Articular chondrocyte of knee joint (primary cell): ENCODE results near the gene LRRC27. TPM values are rescaled to one million over a fixed set of nuclear protein-coding genes. Genes with fewer than 3 reads are reported as not detected.

ENCODE experiments used
- total RNA-seq: library from RNA; depleted of rRNA; stranded (reverse); fragments of >200 nt; gene quantifications from 2 replicates; pipeline ENCODE4 v1.2.3, GENCODE V29; 2012

The LRRC27 gene
- 12.1 and 12.7 TPM in 2 replicates for total RNA-seq

GRCh38 chr10:132331601-132332432 lies at the start of gene LRRC27:
LRRC27 (plus strand) TSS chr10:132332193; CDS start chr10:132333525, 1,332 bp downstream.

GRCh38 chr10:132307823-132308586 lies 24.0 kb upstream of the LRRC27 start, which contains the start of gene STK32C:
STK32C (minus strand) TSS chr10:132307950; CDS start chr10:132307833, 117 bp downstream.

GRCh38 chr10:132397036-132397541 lies 65.1 kb downstream of the LRRC27 start, which contains the start of gene PWWP2B:
PWWP2B (plus strand) TSS chr10:132397200; CDS start chr10:132397227, 27 bp downstream.

Other genes starting within 250 kb of the LRRC27 start
- 2.4 and 6.9 TPM in 2 replicates for gene DPYSL4, start 145.2 kb upstream of the LRRC27 start, total RNA-seq
- gene STK32C, start 24.2 kb upstream of the LRRC27 start, total RNA-seq: 6.8 and 9.1 TPM in 2 replicates
- gene PWWP2B, start 65.0 kb downstream of the LRRC27 start, total RNA-seq: 7.7 and 8.1 TPM in 2 replicates
- 16.3 TPM in 2 replicates for gene INPP5A, start 205.6 kb downstream of the LRRC27 start, total RNA-seq